ENCODE results near the gene SIGLEC9. TPM values are rescaled to one million over a fixed set of nuclear protein-coding genes. Genes with fewer than 3 reads are reported as not detected.

SIGLEC9 gene
- total RNA-seq, 2 experiments from 2014 or later = 0.36 to 0.59 TPM

- H3K4me3 Mint-ChIP-seq = no peak overlapping the region
These were observed 11.5 kb downstream of the SIGLEC9 start for GRCh38 chr19:51135986-51136762.

GRCh38 chr19:51136851-51137551 is 12.3 kb downstream of the SIGLEC9 start:
- CTCF ChIA-PET = interaction anchor here (0.5 kb wide), 1 partner anchor 332 kb away, joined by 3 read pairs; no protein-coding TSS in a partner anchor
- POLR2A ChIA-PET = no interaction called here
- ATAC-seq (ENCODE audit: poor library complexity) = no peak

More at GRCh38 chr19:51135986-51136762, 11.5 kb downstream of the SIGLEC9 start:
- TF ChIP-seq, protein P1, sequence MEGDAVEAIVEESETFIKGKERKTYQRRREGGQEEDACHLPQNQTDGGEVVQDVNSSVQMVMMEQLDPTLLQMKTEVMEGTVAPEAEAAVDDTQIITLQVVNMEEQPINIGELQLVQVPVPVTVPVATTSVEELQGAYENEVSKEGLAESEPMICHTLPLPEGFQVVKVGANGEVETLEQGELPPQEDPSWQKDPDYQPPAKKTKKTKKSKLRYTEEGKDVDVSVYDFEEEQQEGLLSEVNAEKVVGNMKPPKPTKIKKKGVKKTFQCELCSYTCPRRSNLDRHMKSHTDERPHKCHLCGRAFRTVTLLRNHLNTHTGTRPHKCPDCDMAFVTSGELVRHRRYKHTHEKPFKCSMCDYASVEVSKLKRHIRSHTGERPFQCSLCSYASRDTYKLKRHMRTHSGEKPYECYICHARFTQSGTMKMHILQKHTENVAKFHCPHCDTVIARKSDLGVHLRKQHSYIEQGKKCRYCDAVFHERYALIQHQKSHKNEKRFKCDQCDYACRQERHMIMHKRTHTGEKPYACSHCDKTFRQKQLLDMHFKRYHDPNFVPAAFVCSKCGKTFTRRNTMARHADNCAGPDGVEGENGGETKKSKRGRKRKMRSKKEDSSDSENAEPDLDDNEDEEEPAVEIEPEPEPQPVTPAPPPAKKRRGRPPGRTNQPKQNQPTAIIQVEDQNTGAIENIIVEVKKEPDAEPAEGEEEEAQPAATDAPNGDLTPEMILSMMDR (IDR thresholded peaks at IDR 0.05) = no peak
- Histone ChIP-seq H3K9me3 (ENCODE audit: control insufficient read depth in 1 of 2, insufficient read depth in 1 of 2, low read length in 2 of 2) (no peaks in the 10 kb centered on the region), H3K36me3 (ENCODE audit: insufficient read depth, low read length) (no peaks in the 10 kb centered on the region), H3K27me3 (ENCODE audit: control insufficient read depth in 1 of 2, insufficient read depth in 2 of 2, low read length in 2 of 2) (no peaks in the 10 kb centered on the region), H3K4me1 (ENCODE audit: insufficient read depth, low read length) (peaks cover 38% of the 10 kb centered on the region), H3K4me3 (ENCODE audit: low read length) (no peak overlapping the region), H3K27ac (ENCODE audit: low read depth in 1 of 2, low read length in 2 of 2) (no peak overlapping the region)
- ATAC-seq (ENCODE audit: poor library complexity) = no peak
- Mint-ChIP-seq H3K36me3 (ENCODE audit: low read depth) (no peaks in the 10 kb centered on the region), H3K4me1 (ENCODE audit: low read depth) (peaks cover 51% of the 10 kb centered on the region), H3K27me3 (peaks cover 6% of the 10 kb centered on the region), H3K27ac (no peak overlapping the region), H3K9me3 (no peaks in the 10 kb centered on the region)
- intact Hi-C loops (cut with DNase I, micrococcal nuclease) = loop anchor here in 1 of 2 experiments (5.0 kb wide), 1 partner anchor 39 kb away; no protein-coding TSS in a partner anchor
- no peak for DNase-seq
- ChIA-PET POLR2A (no interaction called here), CTCF (interaction anchor here (0.5 kb wide), 1 partner anchor 331 kb away, joined by 3 read pairs; no protein-coding TSS in a partner anchor)

GRCh38 chr19:51137792-51138425 is 13.2 kb downstream of the SIGLEC9 start:
- intact Hi-C loops (cut with DNase I, micrococcal nuclease) = loop anchor here in 1 of 2 experiments (5.0 kb wide), 1 partner anchor 41 kb away; no protein-coding TSS in a partner anchor
- no peak overlapping the region for H3K4me3 Mint-ChIP-seq
- peaks cover 38% of the 10 kb centered on the region for H3K4me1 Mint-ChIP-seq (ENCODE audit: low read depth)
- no peaks in the 10 kb centered on the region for H3K9me3 Mint-ChIP-seq
- no peak overlapping the region for H3K4me3 ChIP-seq (ENCODE audit: low read length)
- no peak for DNase-seq
- TF ChIP-seq, protein P1 (IDR thresholded peaks at IDR 0.05) = no peak
- H3K27ac Mint-ChIP-seq = no peak overlapping the region
- no peaks in the 10 kb centered on the region for H3K36me3 ChIP-seq (ENCODE audit: insufficient read depth, low read length)
- no peaks in the 10 kb centered on the region for H3K36me3 Mint-ChIP-seq (ENCODE audit: low read depth)
- POLR2A ChIA-PET = no interaction called here
- no peak overlapping the region for H3K27ac ChIP-seq (ENCODE audit: low read depth in 1 of 2, low read length in 2 of 2)
- ATAC-seq (ENCODE audit: poor library complexity) = no peak
- peaks cover 6% of the 10 kb centered on the region for H3K27me3 Mint-ChIP-seq
- no peaks in the 10 kb centered on the region for H3K27me3 ChIP-seq (ENCODE audit: control insufficient read depth in 1 of 2, insufficient read depth in 2 of 2, low read length in 2 of 2)
- CTCF ChIA-PET = interaction anchor here (0.6 kb wide), 1 partner anchor 496 kb away, joined by 3 read pairs; no protein-coding TSS in a partner anchor
- H3K4me1 ChIP-seq (ENCODE audit: insufficient read depth, low read length) = peaks cover 33% of the 10 kb centered on the region
- peaks cover 0 to 3% of the 10 kb centered on the region in 2 experiments for H3K9me3 ChIP-seq (ENCODE audit: control insufficient read depth in 1 of 2, insufficient read depth in 1 of 2, low read length in 2 of 2)

More at GRCh38 chr19:51136851-51137551, 12.3 kb downstream of the SIGLEC9 start:
- Mint-ChIP-seq H3K9me3 (no peaks in the 10 kb centered on the region), H3K27ac (no peak overlapping the region), H3K4me3 (peak overlapping the region; percentile 20), H3K27me3 (peaks cover 6% of the 10 kb centered on the region), H3K4me1 (ENCODE audit: low read depth) (peaks cover 46% of the 10 kb centered on the region), H3K36me3 (ENCODE audit: low read depth) (no peaks in the 10 kb centered on the region)
- Histone ChIP-seq H3K27me3 (ENCODE audit: control insufficient read depth in 1 of 2, insufficient read depth in 2 of 2, low read length in 2 of 2) (no peaks in the 10 kb centered on the region), H3K36me3 (ENCODE audit: insufficient read depth, low read length) (no peaks in the 10 kb centered on the region), H3K9me3 (ENCODE audit: control insufficient read depth in 1 of 2, insufficient read depth in 1 of 2, low read length in 2 of 2) (peaks cover 0 to 3% of the 10 kb centered on the region in 2 experiments), H3K27ac (ENCODE audit: low read depth in 1 of 2, low read length in 2 of 2) (no peak overlapping the region), H3K4me1 (ENCODE audit: insufficient read depth, low read length) (peaks cover 35% of the 10 kb centered on the region), H3K4me3 (ENCODE audit: low read length) (no peak overlapping the region)
- peak in 3 of 14 experiments; percentile 35 to 54 (median 43) for DNase-seq
- intact Hi-C loops (cut with DNase I, micrococcal nuclease) = loop anchor here in 1 of 2 experiments (5.0 kb wide), 1 partner anchor 40 kb away; no protein-coding TSS in a partner anchor
- TF ChIP-seq, protein P1 (IDR thresholded peaks at IDR 0.05) = no peak
